Pancreas (tissue), 10 donors: ENCODE measurements around the gene ASCL4. TPM values are rescaled to one million over a fixed set of nuclear protein-coding genes. Genes with fewer than 3 reads are reported as not detected.

ENCODE experiments used
- ATAC-seq, 4 donors: fragments of 200-7000 bp; cut with Tn5 transposase; one replicate each; pipeline versions ENCODE4 v1.8.0 to v1.9.1; 2020; ENCODE audit warnings: mild to moderate bottlenecking in 4 of 4, moderate library complexity in 4 of 4
- DNase-seq, 6 donors: peaks; one replicate each; pipeline ENCODE4 v3.0.0-alpha.2; 2020
- FAIRE-seq: peaks from 2 replicates; lab custom pipeline; 2012; peaks lifted over from hg19 to GRCh38; lab: Jason Lieb, UNC
- H3K27ac ChIP-seq, 4 donors: fragments of 200-600 bp; sonication (generic); 1 replicate in 3 of 4; 2 replicates in 1 of 4; pipeline versions ENCODE4 v1.5.0 to v1.8.0; 2020
- H3K27me3 ChIP-seq, 4 donors: fragments of 200-600 bp; one replicate each; pipeline ENCODE4 v1.8.0; 2021
- H3K36me3 ChIP-seq, 3 donors: fragments of 200-600 bp; sonication (generic) in 1 of 3; one replicate each; pipeline versions ENCODE4 v1.5.0 to v1.8.0; 2020 to 2021
- H3K4me1 ChIP-seq, 3 donors: fragments of 200-600 bp; one replicate each; pipeline ENCODE4 v1.8.0; 2021
- H3K4me3 ChIP-seq, 4 donors: fragments of 200-600 bp; sonication (generic) in 2 of 4; one replicate each; pipeline versions ENCODE4 v1.5.0 to v1.8.0; 2020 to 2021
- H3K9me3 ChIP-seq, 4 donors: fragments of 200-600 bp; one replicate each; pipeline ENCODE4 v1.8.0; 2021
- WGBS, 2 donors: extraction: QIAGEN DNeasy Blood & Tissue Kit; methylation state at CpG; one replicate each; pipeline ENCODE4 v1.1.7; 2013; 5-methylcytosine and 5-hydroxymethylcytosine counted together
- intact Hi-C, 3 donors: fragments of 100-400 bp; cut with DNase I; formaldehyde crosslinking; loops; one replicate each; pipeline versions ENCODE4 v1.11.1 to v1.14.2; 2022
- polyA plus RNA-seq, 2 donors: library from polyadenylated mRNA; stranded (reverse); fragments of 200-250 nt; gene quantifications; one replicate each; pipeline ENCODE4 v1.2.3, GENCODE V29; 2013
- total RNA-seq, 6 donors: library from RNA; stranded (reverse); fragmentation: NEBNext Ultra II Directional in 4 of 6; extraction: Animal tissue kit (Norgen Biotek cat#: 25700) in 4 of 6; gene quantifications; one replicate each; pipeline versions ENCODE4 v1.2.1 to v1.2.4, GENCODE V29; 2021 to 2023
- TF ChIP-seq, protein P1 (sequence below), 4 donors: fragments of 200-600 bp; sonication (generic) in 3 of 4; IDR thresholded peaks; one replicate each; pipeline versions ENCODE4 v1.5.0 to v1.8.0; 2021; ENCODE audit warnings: antibody characterized with exemption in 4 of 4
- donor health status: healthy with polysubstance abuse.
- donor health status: DM: no; HTN: no; CAD: no; lungs with moderate emphysema.
- donor health status: DM: no; HTN: no; CAD: no.
- donor health status: control.
- donor health status: control.
- donor health status: Bipolar disorder and iron deficiency.
- donor health status: DM: yes; HTN: yes; CAD: no.
- donor health status: DM: no; HTN: no; CAD: no.
- donor health status: DM: no; HTN: no; CAD: no.
- donor health status: DM: yes; HTN: yes; CAD: no.

ASCL4 gene
- total and polyA plus RNA-seq, 8 donors: 0.02 TPM; not detected in 7

DNA sequence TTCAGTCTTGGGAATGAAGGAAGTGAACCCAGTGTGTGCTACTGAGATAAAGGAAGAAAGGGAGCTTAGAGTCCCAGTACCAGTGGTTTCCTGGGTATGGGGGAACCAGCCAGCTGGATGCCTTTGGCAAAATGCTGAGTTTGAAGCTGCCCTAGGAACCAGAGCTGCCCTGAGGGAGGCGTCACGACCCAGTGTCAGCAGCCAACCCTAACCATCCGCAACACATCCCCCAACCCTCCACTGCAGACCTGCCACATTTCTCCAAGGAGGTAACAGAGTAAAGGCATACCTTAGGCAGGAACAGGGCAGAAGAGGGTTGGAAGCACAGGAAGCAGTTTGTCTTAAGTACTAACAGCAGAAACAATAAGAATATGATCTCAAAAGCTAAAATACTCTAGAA is 42.1 kb upstream of the ASCL4 start:
- Histone ChIP-seq H3K36me3 (peaks cover 0 to 40% (median 18%) of the 10 kb centered on the region in 3 donors), H3K27me3 (no peaks in the 10 kb centered on the region)
- peak in 1 of 4 donors; percentile 12 for ATAC-seq

DNA sequence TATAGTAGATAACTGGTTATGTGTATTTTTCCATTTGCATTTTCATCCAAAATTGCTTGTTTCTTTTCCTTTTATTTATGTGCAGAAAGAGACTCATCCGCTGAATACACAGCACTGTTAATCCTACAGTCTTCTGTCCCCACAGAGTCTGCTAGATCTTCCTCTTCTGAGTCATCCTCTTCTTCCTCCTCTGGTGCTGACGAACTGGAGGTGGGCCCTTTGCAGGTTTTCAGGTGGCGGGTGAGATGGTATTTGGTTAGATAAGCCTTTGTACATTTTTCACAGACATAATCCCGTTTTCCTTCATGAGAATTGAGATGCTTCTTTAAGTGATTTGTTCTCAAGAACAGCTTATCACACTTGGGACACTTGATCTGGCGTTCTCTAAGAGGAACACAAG is 40.4 kb upstream of the ASCL4 start:
- H3K4me1 ChIP-seq: no peaks in the 10 kb centered on the region
- WGBS, 2 donors: 83 to 91% methylated on average over 5 of the region's 5 CpGs
- H3K36me3 ChIP-seq: peaks cover 0 to 55% (median 30%) of the 10 kb centered on the region in 3 donors
- TF ChIP-seq, protein P1, sequence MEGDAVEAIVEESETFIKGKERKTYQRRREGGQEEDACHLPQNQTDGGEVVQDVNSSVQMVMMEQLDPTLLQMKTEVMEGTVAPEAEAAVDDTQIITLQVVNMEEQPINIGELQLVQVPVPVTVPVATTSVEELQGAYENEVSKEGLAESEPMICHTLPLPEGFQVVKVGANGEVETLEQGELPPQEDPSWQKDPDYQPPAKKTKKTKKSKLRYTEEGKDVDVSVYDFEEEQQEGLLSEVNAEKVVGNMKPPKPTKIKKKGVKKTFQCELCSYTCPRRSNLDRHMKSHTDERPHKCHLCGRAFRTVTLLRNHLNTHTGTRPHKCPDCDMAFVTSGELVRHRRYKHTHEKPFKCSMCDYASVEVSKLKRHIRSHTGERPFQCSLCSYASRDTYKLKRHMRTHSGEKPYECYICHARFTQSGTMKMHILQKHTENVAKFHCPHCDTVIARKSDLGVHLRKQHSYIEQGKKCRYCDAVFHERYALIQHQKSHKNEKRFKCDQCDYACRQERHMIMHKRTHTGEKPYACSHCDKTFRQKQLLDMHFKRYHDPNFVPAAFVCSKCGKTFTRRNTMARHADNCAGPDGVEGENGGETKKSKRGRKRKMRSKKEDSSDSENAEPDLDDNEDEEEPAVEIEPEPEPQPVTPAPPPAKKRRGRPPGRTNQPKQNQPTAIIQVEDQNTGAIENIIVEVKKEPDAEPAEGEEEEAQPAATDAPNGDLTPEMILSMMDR (IDR thresholded peaks at IDR 0.05): no peak
- ATAC-seq (no peak), FAIRE-seq (no peak), DNase-seq (no peak)
- intact Hi-C loops: no loop called here
- no peaks in the 10 kb centered on the region for H3K27me3 ChIP-seq
- H3K9me3 ChIP-seq: no peaks in the 10 kb centered on the region
- no peak overlapping the region for H3K27ac ChIP-seq
- H3K4me3 ChIP-seq: no peak overlapping the region

More for the DNA sequence above, 42.1 kb upstream of the ASCL4 start:
- Histone ChIP-seq H3K27ac (no peak overlapping the region), H3K4me3 (no peak overlapping the region), H3K9me3 (no peaks in the 10 kb centered on the region), H3K4me1 (no peaks in the 10 kb centered on the region)
- DNase-seq: no peak
- no peak for FAIRE-seq
- TF ChIP-seq, protein P1 (IDR thresholded peaks at IDR 0.05): no peak
- 93 to 96% methylated on average over 3 of the region's 3 CpGs for WGBS, 2 donors
- intact Hi-C loops: no loop called here

DNA sequence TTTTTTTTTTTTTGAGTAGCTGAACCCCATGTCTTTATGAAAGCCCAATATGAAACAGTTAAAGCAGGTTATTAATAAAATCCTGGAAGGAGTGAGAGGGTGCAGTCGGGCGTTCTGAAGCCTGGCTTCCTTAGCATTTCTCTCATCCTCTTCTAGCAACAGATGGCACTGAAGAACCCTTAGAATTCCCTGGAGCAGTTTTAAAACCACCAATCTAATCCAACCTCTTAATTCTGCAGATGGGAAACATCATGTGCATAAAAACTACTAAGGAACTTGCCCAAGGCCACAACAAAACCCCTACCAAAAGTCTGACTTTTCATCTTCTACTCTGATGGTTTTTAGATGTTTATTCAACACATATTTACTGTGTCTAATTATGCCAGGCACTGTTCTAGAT is 38.7 kb upstream of the ASCL4 start:
- no peak for ATAC-seq
- no peaks in the 10 kb centered on the region for H3K27me3 ChIP-seq
- FAIRE-seq: no peak
- 90 to 100% methylated on average over 2 of the region's 2 CpGs for WGBS, 2 donors
- H3K9me3 ChIP-seq: no peaks in the 10 kb centered on the region
- no peaks in the 10 kb centered on the region for H3K4me1 ChIP-seq
- DNase-seq: no peak
- H3K4me3 ChIP-seq: no peak overlapping the region
- intact Hi-C loops: no loop called here
- H3K36me3 ChIP-seq: peaks cover 0 to 71% (median 36%) of the 10 kb centered on the region in 3 donors
- TF ChIP-seq, protein P1 (IDR thresholded peaks at IDR 0.05): no peak
- no peak overlapping the region for H3K27ac ChIP-seq

DNA sequence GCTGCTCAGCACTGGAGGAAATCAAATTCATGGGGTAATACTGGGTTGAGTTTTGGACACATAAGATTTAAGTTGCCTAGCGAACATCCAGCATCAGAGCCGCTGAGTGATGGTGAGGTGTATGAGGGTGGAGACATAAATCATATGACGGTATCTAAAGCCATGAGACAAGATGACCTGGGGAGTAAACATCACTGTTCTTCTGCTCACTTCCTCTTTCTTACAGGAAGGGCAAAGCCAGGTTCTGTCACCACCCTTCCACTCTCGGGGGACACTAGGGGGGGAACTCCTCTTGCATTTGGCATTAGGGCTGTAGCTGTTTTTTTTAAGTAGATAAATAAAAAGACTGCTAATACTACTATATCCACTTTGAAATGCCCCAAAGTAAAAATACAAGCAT is 37.6 kb upstream of the ASCL4 start:
- Histone ChIP-seq H3K36me3 (peaks cover 0 to 81% (median 38%) of the 10 kb centered on the region in 3 donors), H3K4me1 (no peaks in the 10 kb centered on the region), H3K4me3 (no peak overlapping the region), H3K9me3 (no peaks in the 10 kb centered on the region), H3K27me3 (no peaks in the 10 kb centered on the region), H3K27ac (no peak overlapping the region)
- FAIRE-seq: no peak
- 94 to 95% methylated on average over 4 of the region's 4 CpGs for WGBS, 2 donors
- DNase-seq: no peak
- no peak for ATAC-seq
- intact Hi-C loops: no loop called here
- TF ChIP-seq, protein P1 (IDR thresholded peaks at IDR 0.05): no peak

DNA sequence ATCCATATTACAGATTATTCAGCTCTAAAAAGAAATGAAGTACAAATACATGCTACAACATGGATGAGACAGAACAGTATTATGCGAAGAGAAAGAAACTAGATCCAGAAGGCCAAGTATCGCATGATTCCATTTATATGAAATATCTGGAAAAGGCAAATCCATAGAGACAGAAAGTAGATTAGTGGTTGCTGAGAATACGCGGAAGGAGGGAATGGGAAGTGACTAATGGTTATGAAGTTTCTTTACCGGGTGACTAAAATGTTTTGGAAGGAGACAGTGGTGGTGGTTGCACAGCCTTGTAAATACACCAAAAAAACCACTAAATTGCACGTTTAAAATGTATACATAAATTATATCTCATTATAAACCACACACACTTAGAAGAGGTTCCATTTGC is 26.0 kb upstream of the ASCL4 start:
- ATAC-seq (peak in 2 of 4 donors; percentile 29 to 30), DNase-seq (no peak), FAIRE-seq (no peak)
- WGBS, 2 donors: 81 to 84% methylated on average over 6 of the region's 6 CpGs
- Histone ChIP-seq H3K4me1 (no peaks in the 10 kb centered on the region), H3K27me3 (no peaks in the 10 kb centered on the region), H3K27ac (no peak overlapping the region), H3K36me3 (peaks cover 8 to 41% (median 19%) of the 10 kb centered on the region in 3 donors), H3K4me3 (no peak overlapping the region), H3K9me3 (no peaks in the 10 kb centered on the region)
- TF ChIP-seq, protein P1 (IDR thresholded peaks at IDR 0.05): no peak
- intact Hi-C loops: no loop called here
